IMR-90 (cell line): Measurements from ENCODE around the gene NDUFC2. TPM values are rescaled to one million over a fixed set of nuclear protein-coding genes. Genes with fewer than 3 reads are reported as not detected.
A peak's percentile ranks its signal among the peaks of the same experiment; 100 is the strongest.

Experiments
- ATAC-seq: fragments of 200-7000 bp; cut with Tn5 transposase; 2 replicates; pipeline ENCODE4 v1.9.1; 2020; ENCODE audit warnings: low read depth, mild to moderate bottlenecking, moderate library complexity
- BruUV-seq: library from RNA; stranded (reverse); fragments of 400-500 nt; replicated peaks from 2 replicates; lab custom pipeline; 2021; lab: Mats Ljungman, UMichigan
- CTCF ChIA-PET: fragments of 300-600 bp; formaldehyde crosslinking; extraction: SDS; loops from one replicate; lab custom pipeline; 2021; ENCODE audit warnings: antibody characterized with exemption; lab: Yijun Ruan, JAX
- POLR2A ChIA-PET: fragments of 300-600 bp; sonication (Branson Sonifier 250); formaldehyde crosslinking; loops from one replicate; lab custom pipeline; 2022; ENCODE audit warnings: antibody characterized with exemption; ENCODE audit not compliant: unreplicated experiment; lab: Charles Lee
- DNase-seq: peaks from one replicate; pipeline ENCODE4 v3.0.0; 2013
- H2AFZ ChIP-seq: replicated peaks from 2 replicates; pipeline ENCODE3; 2013; ENCODE audit warnings: low read length, mild to moderate bottlenecking; ENCODE audit not compliant: poor library complexity
- H2AK5ac ChIP-seq: 2 replicates; pipeline ENCODE4 v1.6.1; 2013; ENCODE audit warnings: low read depth, low read length, inconsistent platforms
- H2AK9ac ChIP-seq: replicated peaks from 2 replicates; pipeline ENCODE3; 2013; ENCODE audit warnings: mild to moderate bottlenecking, low read depth, low read length, moderate library complexity; ENCODE audit not compliant: poor library complexity
- H2BK120ac ChIP-seq: 2 replicates; pipeline ENCODE4 v1.6.1; 2013; ENCODE audit warnings: low read depth, low read length, inconsistent platforms
- H2BK15ac ChIP-seq: 3 replicates; pipeline ENCODE4 v1.6.1; 2013; ENCODE audit warnings: low read depth, low read length, inconsistent platforms
- H2BK20ac ChIP-seq: 2 replicates; pipeline ENCODE4 v1.6.1; 2013; ENCODE audit warnings: low read depth, mild to moderate bottlenecking, inconsistent platforms, low read length, moderate library complexity
- H2BK5ac ChIP-seq: 2 replicates; pipeline ENCODE4 v1.6.1; 2013; ENCODE audit warnings: mild to moderate bottlenecking, low read depth, low read length, inconsistent platforms; ENCODE audit not compliant: poor library complexity, severe bottlenecking
- H3K14ac ChIP-seq: replicated peaks from 2 replicates; pipeline ENCODE4 v1.6.1; 2013; ENCODE audit warnings: low read depth, low read length, inconsistent platforms
- H3K18ac ChIP-seq: 2 replicates; pipeline ENCODE4 v1.6.1; 2013; ENCODE audit warnings: low read depth, low read length, control low read depth
- H3K23ac ChIP-seq: 2 replicates; pipeline ENCODE4 v1.6.1; 2013; ENCODE audit warnings: low read depth, low read length, inconsistent platforms
- H3K27ac ChIP-seq: 2 replicates; pipeline ENCODE4 v1.5.1; 2013; ENCODE audit warnings: mild to moderate bottlenecking, control low read depth, low read length; ENCODE audit not compliant: insufficient read depth
- H3K27me3 ChIP-seq: 2 replicates; pipeline ENCODE4 v1.6.1; 2013; ENCODE audit warnings: low read length; ENCODE audit not compliant: control insufficient read depth, insufficient read depth
- H3K36me3 ChIP-seq: 2 replicates; pipeline ENCODE4 v1.6.1; 2013; ENCODE audit warnings: low read length, mixed read lengths; ENCODE audit not compliant: control insufficient read depth, insufficient read depth
- H3K4ac ChIP-seq: 2 replicates; pipeline ENCODE4 v1.6.1; 2013; ENCODE audit warnings: low read depth, low read length, inconsistent platforms
- H3K4me1 ChIP-seq: 2 replicates; pipeline ENCODE4 v1.6.1; 2013; ENCODE audit warnings: low read length, mixed read lengths; ENCODE audit not compliant: control insufficient read depth, insufficient read depth
- H3K4me2 ChIP-seq: 2 replicates; pipeline ENCODE4 v1.6.1; 2013; ENCODE audit warnings: low read depth, mild to moderate bottlenecking, control low read depth, low read length, moderate library complexity
- H3K4me3 ChIP-seq: 2 replicates; pipeline ENCODE4 v1.5.1; 2013; ENCODE audit warnings: low read depth, mild to moderate bottlenecking, control low read depth, low read length, moderate library complexity; ENCODE audit not compliant: insufficient read depth
- H3K56ac ChIP-seq: 2 replicates; pipeline ENCODE4 v1.6.1; 2013; ENCODE audit warnings: low read length, inconsistent platforms; ENCODE audit not compliant: insufficient read depth; ENCODE audit errors: extremely low read depth
- H3K79me1 ChIP-seq, 2 experiments: 2 replicates each; pipeline ENCODE4 v1.6.1; 2013; ENCODE audit warnings: low read length in 2 of 2, inconsistent platforms in 1 of 2, low read depth in 1 of 2
- H3K9ac ChIP-seq: 2 replicates; pipeline ENCODE4 v1.6.1; 2013; ENCODE audit warnings: low read depth, low read length, control low read depth
- H3K9me1 ChIP-seq: 2 replicates; pipeline ENCODE4 v1.6.1; 2013; ENCODE audit warnings: low read length, inconsistent platforms; ENCODE audit not compliant: insufficient read depth
- H3K9me3 ChIP-seq: 2 replicates; pipeline ENCODE4 v1.6.1; 2013; ENCODE audit warnings: low read length; ENCODE audit not compliant: control insufficient read depth, insufficient read depth
- H4K20me1 ChIP-seq: 2 replicates; pipeline ENCODE4 v1.6.1; 2013; ENCODE audit warnings: low read length, inconsistent platforms; ENCODE audit not compliant: insufficient read depth
- H4K5ac ChIP-seq: 2 replicates; pipeline ENCODE4 v1.6.1; 2013; ENCODE audit warnings: mild to moderate bottlenecking, low read depth, low read length, control low read depth
- H4K8ac ChIP-seq, 2 experiments: 2 replicates each; pipeline ENCODE4 v1.6.1; 2013; ENCODE audit warnings: low read depth in 2 of 2, low read length in 2 of 2, control low read depth in 1 of 2, inconsistent platforms in 1 of 2
- H4K91ac ChIP-seq: 2 replicates; pipeline ENCODE4 v1.6.1; 2013; ENCODE audit warnings: low read depth, low read length, inconsistent platforms; ENCODE audit not compliant: insufficient read depth
- BHLHE40 ChIP-seq: fragments of 150-350 bp; IDR thresholded peaks from 2 replicates; pipeline ENCODE4 v1.6.1; 2016; ENCODE audit warnings: mild to moderate bottlenecking, low read depth, low read length
- CEBPB ChIP-seq: IDR thresholded peaks from 2 replicates; pipeline ENCODE4 v1.6.1; 2012; ENCODE audit warnings: low read depth, low read length, improper control_type of control experiment
- CHD1 ChIP-seq: IDR thresholded peaks from 2 replicates; pipeline ENCODE4 v1.6.1; 2012; ENCODE audit warnings: low read depth, low read length, improper control_type of control experiment
- CTCF ChIP-seq: conservative IDR thresholded peaks from 2 replicates; pipeline ENCODE4 v1.5.1; 2012; ENCODE audit warnings: mild to moderate bottlenecking, low read depth, low read length, improper control_type of control experiment
- FOS ChIP-seq: fragments of 150-350 bp; IDR thresholded peaks from 2 replicates; pipeline ENCODE4 v1.6.1; 2016; ENCODE audit warnings: low read depth, low read length
- MXI1 ChIP-seq: IDR thresholded peaks from 2 replicates; pipeline ENCODE4 v1.6.1; 2012; ENCODE audit warnings: low read depth, mild to moderate bottlenecking, low read length, moderate library complexity, borderline replicate concordance
- NFE2L2 ChIP-seq: fragments of 150-350 bp; IDR thresholded peaks from 2 replicates; pipeline ENCODE4 v1.6.1; 2016; ENCODE audit warnings: low read depth, mild to moderate bottlenecking, low read length
- POLR2A ChIP-seq: IDR thresholded peaks from 2 replicates; pipeline ENCODE4 v1.6.1; 2012; ENCODE audit warnings: mild to moderate bottlenecking, low read depth, low read length
- RAD21 ChIP-seq: IDR thresholded peaks from 2 replicates; pipeline ENCODE4 v1.6.1; 2012; ENCODE audit warnings: low read length, improper control_type of control experiment
- RCOR1 ChIP-seq: IDR thresholded peaks from 2 replicates; pipeline ENCODE4 v1.6.1; 2012; ENCODE audit warnings: mild to moderate bottlenecking, low read length, improper control_type of control experiment; ENCODE audit not compliant: insufficient replicate concordance
- RFX5 ChIP-seq: IDR thresholded peaks from 2 replicates; pipeline ENCODE4 v1.8.0; 2012; ENCODE audit warnings: low read depth, mild to moderate bottlenecking, low read length, moderate library complexity
- SMC3 ChIP-seq: fragments of 150-350 bp; IDR thresholded peaks from 2 replicates; pipeline ENCODE4 v1.6.1; 2016; ENCODE audit warnings: low read depth, mild to moderate bottlenecking, antibody characterized with exemption, low read length, moderate library complexity
- WGBS, 2 experiments: methylation state at CpG; one replicate each; pipeline versions ENCODE4 v1.1.5 to v1.1.7; 2013; ENCODE audit warnings: missing lambda C conversion rate in 2 of 2; ENCODE audit not compliant: insufficient read length in 1 of 2; ENCODE audit errors: extremely low coverage in 2 of 2; 5-methylcytosine and 5-hydroxymethylcytosine counted together
- dilution Hi-C: fragments of 300-500 bp; cut with HindIII; formaldehyde crosslinking; loops from one replicate; pipeline ENCODE4 v1.14.3; 2018; ENCODE audit warnings: low sequenced_read_pairs; ENCODE audit not compliant: unreplicated experiment
- in situ Hi-C: fragments of 300-500 bp; cut with MboI; formaldehyde crosslinking; loops from 3 replicates; pipeline ENCODE4 v1.14.3; 2019; ENCODE audit warnings: low sequenced_read_pairs, inconsistent platforms, mixed read lengths
- intact Hi-C: fragments of 100-400 bp; cut with micrococcal nuclease; formaldehyde crosslinking; loops from 2 replicates; pipeline ENCODE4 v1.10.0; 2022
- polyA plus RNA-seq, 3 experiments: library from polyadenylated mRNA; depleted of rRNA; stranded (reverse); fragments of >200 nt; gene quantifications; 2 replicates each; pipeline ENCODE4 v1.2.3, GENCODE V29; 2012; ENCODE audit warnings: low replicate concordance in 1 of 3
- total RNA-seq: library from RNA; depleted of rRNA; stranded (reverse); fragments of >200 nt; gene quantifications from 2 replicates; pipeline ENCODE4 v1.2.3, GENCODE V29; 2012
- TF ChIP-seq, protein P1 (sequence below): fragments of 150-350 bp; IDR thresholded peaks from 2 replicates; pipeline ENCODE4 v1.6.1; 2017; ENCODE audit warnings: mild to moderate bottlenecking, antibody characterized with exemption, low read length, low read depth
- TF ChIP-seq, protein P2 (sequence below): fragments of 150-350 bp; IDR thresholded peaks from 2 replicates; pipeline ENCODE4 v1.6.1; 2016; ENCODE audit warnings: low read depth, mild to moderate bottlenecking, low read length, moderate library complexity, borderline replicate concordance

The NDUFC2 gene
- total and polyA plus RNA-seq, 2 of the 4 experiments (the other 2 are of a cell fraction), result 146 to 340 TPM

- peak overlapping the region; percentile 61 for H4K5ac ChIP-seq
- peak overlapping the region; percentile 98; the same call in 1 of the 2 replicates for H3K56ac ChIP-seq
- peaks cover 5% of the 10 kb centered on the region for H3K4me1 ChIP-seq
- ATAC-seq (no peak), DNase-seq (no peak)
- dilution Hi-C loops (no loop called here), in situ Hi-C loops (no loop called here), intact Hi-C loops (no loop called here)
- H3K18ac ChIP-seq, result peak overlapping the region; percentile 78
- peaks cover 14% of the 10 kb centered on the region; the same call in 1 of the 2 replicates for H3K9me1 ChIP-seq
- TF ChIP-seq MXI1 (no peak), FOS (no peak), SMC3 (no peak), CEBPB (no peak), RAD21 (no peak), CHD1 (no peak), NFE2L2 (no peak), RFX5 (no peak), BHLHE40 (no peak), RCOR1 (no peak), POLR2A (no peak), CTCF (no peak)
- TF ChIP-seq, protein P1, sequence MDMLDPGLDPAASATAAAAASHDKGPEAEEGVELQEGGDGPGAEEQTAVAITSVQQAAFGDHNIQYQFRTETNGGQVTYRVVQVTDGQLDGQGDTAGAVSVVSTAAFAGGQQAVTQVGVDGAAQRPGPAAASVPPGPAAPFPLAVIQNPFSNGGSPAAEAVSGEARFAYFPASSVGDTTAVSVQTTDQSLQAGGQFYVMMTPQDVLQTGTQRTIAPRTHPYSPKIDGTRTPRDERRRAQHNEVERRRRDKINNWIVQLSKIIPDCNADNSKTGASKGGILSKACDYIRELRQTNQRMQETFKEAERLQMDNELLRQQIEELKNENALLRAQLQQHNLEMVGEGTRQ, result no peak
- TF ChIP-seq, protein P2, sequence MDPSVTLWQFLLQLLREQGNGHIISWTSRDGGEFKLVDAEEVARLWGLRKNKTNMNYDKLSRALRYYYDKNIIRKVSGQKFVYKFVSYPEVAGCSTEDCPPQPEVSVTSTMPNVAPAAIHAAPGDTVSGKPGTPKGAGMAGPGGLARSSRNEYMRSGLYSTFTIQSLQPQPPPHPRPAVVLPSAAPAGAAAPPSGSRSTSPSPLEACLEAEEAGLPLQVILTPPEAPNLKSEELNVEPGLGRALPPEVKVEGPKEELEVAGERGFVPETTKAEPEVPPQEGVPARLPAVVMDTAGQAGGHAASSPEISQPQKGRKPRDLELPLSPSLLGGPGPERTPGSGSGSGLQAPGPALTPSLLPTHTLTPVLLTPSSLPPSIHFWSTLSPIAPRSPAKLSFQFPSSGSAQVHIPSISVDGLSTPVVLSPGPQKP, result no peak
- H2AFZ ChIP-seq, result no peak overlapping the region
- peak overlapping the region; percentile 68; the same call in 1 of the 2 replicates for H2AK5ac ChIP-seq
- H2BK120ac ChIP-seq, result peak overlapping the region; percentile 98
- peaks cover 0 to 10% of the 10 kb centered on the region in 2 experiments; a peak in 2 of 4 replicates for H3K79me1 ChIP-seq
- peak overlapping the region; percentile 11 for H3K14ac ChIP-seq
- H3K36me3 ChIP-seq, result no peaks in the 10 kb centered on the region
- no peak overlapping the region for H3K4me3 ChIP-seq
- H2BK20ac ChIP-seq, result peak overlapping the region; percentile 97; the same call in 1 of the 2 replicates
- H3K9ac ChIP-seq, result peak overlapping the region; percentile 21; the same call in 1 of the 2 replicates
- H3K9me3 ChIP-seq, result no peaks in the 10 kb centered on the region
- no peaks in the 10 kb centered on the region for H3K27me3 ChIP-seq
- peak overlapping the region; percentile 51 for H3K27ac ChIP-seq
- peak overlapping the region; percentile 98 for H4K91ac ChIP-seq
- peak overlapping the region; percentile 96 for H2BK5ac ChIP-seq
- no CpG with 5 or more reads among the region's 4 CpGs for WGBS, 2 experiments
- POLR2A ChIA-PET, result interaction anchor here (0.6 to 1.2 kb wide), 2 partner anchors 9 to 98 kb away, joined by 3 to 4 read pairs; no protein-coding TSS in a partner anchor
- no peaks in the 10 kb centered on the region for H4K20me1 ChIP-seq
- H4K8ac ChIP-seq, result peak overlapping the region; percentile 93 to 98
- peak overlapping the region; percentile 3; the same call in 1 of the 2 replicates for H3K23ac ChIP-seq
- BruUV-seq, result no TSS peak
- H2BK15ac ChIP-seq, result peak overlapping the region; percentile 81; the same call in 2 of the 3 replicates
- peak overlapping the region; percentile 34; the same call in 1 of the 2 replicates for H3K4me2 ChIP-seq
- CTCF ChIA-PET, result interaction anchor here (0.6 kb wide), 1 partner anchor 525 kb away, joined by 4 read pairs; no protein-coding TSS in a partner anchor
- H3K4ac ChIP-seq, result peak overlapping the region; percentile 99
- H2AK9ac ChIP-seq, result no peak overlapping the region
These were observed 40.2 kb downstream of the NDUFC2 start for GRCh38 chr11:78039391-78039918.
